Mesenchymal stem cell (in vitro differentiated cells and primary cell): ENCODE data around the gene ATXN7L1.

Experiments
- DNase-seq: peaks from one replicate; pipeline ENCODE4 v3.0.0-alpha.2; 2013
- H2AFZ ChIP-seq: one replicate; pipeline ENCODE4 v1.6.1; 2013; ENCODE audit warnings: low read depth, mild to moderate bottlenecking, control low read depth, inconsistent platforms, low read length, moderate library complexity
- H2AK5ac ChIP-seq: 2 replicates; pipeline ENCODE4 v1.6.1; 2013; ENCODE audit warnings: low read length, moderate library complexity, mild to moderate bottlenecking, inconsistent platforms; ENCODE audit not compliant: severe bottlenecking
- H2BK120ac ChIP-seq: one replicate; pipeline ENCODE4 v1.6.1; 2013; ENCODE audit warnings: low read depth, mild to moderate bottlenecking, inconsistent platforms, low read length, moderate library complexity
- H2BK12ac ChIP-seq, 2 experiments: one replicate each; pipeline ENCODE4 v1.6.1; 2013; ENCODE audit warnings: inconsistent platforms in 2 of 2, low read length in 2 of 2, mild to moderate bottlenecking in 2 of 2, moderate library complexity in 2 of 2, control low read depth in 1 of 2
- H2BK15ac ChIP-seq: one replicate; pipeline ENCODE4 v1.6.1; 2013; ENCODE audit warnings: mild to moderate bottlenecking, low read depth, inconsistent platforms; ENCODE audit not compliant: poor library complexity, severe bottlenecking
- H2BK5ac ChIP-seq: 2 replicates; pipeline ENCODE4 v1.6.1; 2013; ENCODE audit warnings: low read depth, mild to moderate bottlenecking, low read length, control low read depth, inconsistent platforms; ENCODE audit not compliant: poor library complexity, severe bottlenecking
- H3K14ac ChIP-seq, 2 experiments: one replicate each; pipeline ENCODE4 v1.6.1; 2013; ENCODE audit warnings: inconsistent platforms in 2 of 2, low read length in 2 of 2, control low read depth in 1 of 2, mild to moderate bottlenecking in 1 of 2, moderate library complexity in 1 of 2
- H3K18ac ChIP-seq, 2 experiments: one replicate each; pipeline ENCODE4 v1.6.1; 2013; ENCODE audit warnings: inconsistent platforms in 2 of 2, low read length in 2 of 2, control low read depth in 1 of 2, low read depth in 1 of 2, mild to moderate bottlenecking in 1 of 2
- H3K23ac ChIP-seq, 2 experiments: one replicate each; pipeline ENCODE4 v1.6.1; 2013; ENCODE audit warnings: inconsistent platforms in 2 of 2, low read length in 2 of 2, mild to moderate bottlenecking in 2 of 2, moderate library complexity in 2 of 2, control low read depth in 1 of 2
- H3K27ac ChIP-seq: 2 replicates; pipeline ENCODE4 v1.5.1; 2013; ENCODE audit warnings: mild to moderate bottlenecking, moderate library complexity, low read length, control low read depth, inconsistent platforms; ENCODE audit not compliant: poor library complexity, severe bottlenecking
- H3K27me3 ChIP-seq, 2 experiments: 2 replicates each; pipeline versions ENCODE4 v1.6.1 to v1.7.0; 2013; ENCODE audit warnings: low read length in 2 of 2, mild to moderate bottlenecking in 2 of 2, moderate library complexity in 2 of 2, control low read depth in 1 of 2, inconsistent platforms in 1 of 2; ENCODE audit not compliant: control insufficient read depth in 1 of 2, insufficient read depth in 1 of 2
- H3K36me3 ChIP-seq, 2 experiments: 2 replicates each; pipeline versions ENCODE4 v1.6.1 to v1.7.0; 2013; ENCODE audit warnings: low read length in 2 of 2, control low read depth in 1 of 2, inconsistent platforms in 1 of 2, low read depth in 1 of 2, mild to moderate bottlenecking in 1 of 2; ENCODE audit not compliant: insufficient read depth in 2 of 2, control insufficient read depth in 1 of 2
- H3K4ac ChIP-seq, 2 experiments: one replicate each; pipeline ENCODE4 v1.6.1; 2013; ENCODE audit warnings: inconsistent platforms in 2 of 2, low read length in 2 of 2, mild to moderate bottlenecking in 2 of 2, moderate library complexity in 2 of 2, control low read depth in 1 of 2, low read depth in 1 of 2
- H3K4me1 ChIP-seq: 2 replicates; pipeline ENCODE4 v1.6.1; 2013; ENCODE audit warnings: low read depth, low read length, control low read depth; ENCODE audit not compliant: control insufficient read depth, insufficient read depth
- H3K4me2 ChIP-seq: 2 replicates; pipeline ENCODE4 v1.6.1; 2013; ENCODE audit warnings: low read length, mild to moderate bottlenecking, inconsistent platforms; ENCODE audit not compliant: poor library complexity, severe bottlenecking
- H3K4me3 ChIP-seq, 2 experiments: 2 replicates each; pipeline versions ENCODE4 v1.5.1 to v1.7.0; 2013; ENCODE audit warnings: low read length in 2 of 2, mild to moderate bottlenecking in 2 of 2, control low read depth in 1 of 2, low read depth in 1 of 2; ENCODE audit not compliant: insufficient read depth in 1 of 2
- H3K79me1 ChIP-seq: replicated peaks from 2 replicates; pipeline ENCODE4 v1.6.1; 2013; ENCODE audit warnings: mild to moderate bottlenecking, control low read depth, low read length, inconsistent platforms; ENCODE audit not compliant: poor library complexity, severe bottlenecking
- H3K9ac ChIP-seq: 2 replicates; pipeline ENCODE4 v1.7.0; 2013; ENCODE audit warnings: mild to moderate bottlenecking, low read length, moderate library complexity
- H3K9me3 ChIP-seq: 2 replicates; pipeline ENCODE4 v1.7.0; 2013; ENCODE audit warnings: mild to moderate bottlenecking, low read length; ENCODE audit not compliant: control insufficient read depth
- H4K8ac ChIP-seq: one replicate; pipeline ENCODE4 v1.6.1; 2013; ENCODE audit warnings: inconsistent platforms, mild to moderate bottlenecking, low read length, moderate library complexity
- H4K91ac ChIP-seq: one replicate; pipeline ENCODE4 v1.6.1; 2013; ENCODE audit warnings: mild to moderate bottlenecking, low read length, inconsistent platforms
- WGBS: methylation state at CpG from one replicate; pipeline ENCODE4 v1.1.7; 2013; ENCODE audit warnings: mixed read lengths; 5-methylcytosine and 5-hydroxymethylcytosine counted together

Gene ATXN7L1

DNA sequence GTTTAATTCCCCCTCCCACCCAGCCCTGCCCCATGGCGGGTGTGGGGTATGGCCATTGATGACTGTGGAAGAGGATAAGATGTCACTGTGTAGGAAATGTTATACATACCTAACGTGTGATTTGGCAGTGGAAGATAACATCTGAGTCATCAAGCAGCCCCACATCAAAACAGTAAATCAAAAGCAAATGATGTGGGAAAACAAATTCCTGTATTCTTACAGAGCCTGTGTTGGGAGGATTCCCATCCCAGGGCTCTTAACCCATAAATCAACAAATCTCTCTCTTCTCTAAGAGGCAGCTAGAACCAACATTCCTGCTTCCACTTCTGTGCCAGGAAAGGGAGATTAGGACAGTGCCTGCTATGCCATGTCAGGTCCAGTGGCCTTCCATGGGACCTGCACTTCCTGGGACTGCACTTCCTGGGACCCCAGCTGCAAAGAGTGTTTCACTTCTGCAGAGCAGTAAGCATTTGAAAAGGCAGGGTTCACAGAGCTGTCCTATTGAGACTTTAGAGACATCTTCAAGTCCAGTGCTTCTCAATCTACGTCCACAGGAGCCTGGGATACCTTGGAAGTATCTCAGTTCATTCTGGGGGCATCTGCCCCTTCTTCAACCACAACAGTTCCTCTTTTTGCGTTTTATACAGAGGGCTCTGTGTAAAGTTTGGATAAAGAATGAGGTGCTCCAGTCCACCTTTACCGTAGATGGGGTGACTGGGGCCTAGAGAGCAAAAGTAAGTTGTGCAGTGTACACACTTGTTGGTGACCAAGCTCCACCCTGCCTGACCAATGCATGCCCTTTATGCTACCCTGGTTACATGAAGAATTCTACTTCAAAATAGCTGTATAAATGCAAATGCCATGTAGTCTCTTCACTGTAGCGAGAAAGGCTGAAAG, 45.7 kb downstream of the ATXN7L1 start:
- H3K18ac ChIP-seq = peak overlapping the region; percentile 68 to 82

DNA sequence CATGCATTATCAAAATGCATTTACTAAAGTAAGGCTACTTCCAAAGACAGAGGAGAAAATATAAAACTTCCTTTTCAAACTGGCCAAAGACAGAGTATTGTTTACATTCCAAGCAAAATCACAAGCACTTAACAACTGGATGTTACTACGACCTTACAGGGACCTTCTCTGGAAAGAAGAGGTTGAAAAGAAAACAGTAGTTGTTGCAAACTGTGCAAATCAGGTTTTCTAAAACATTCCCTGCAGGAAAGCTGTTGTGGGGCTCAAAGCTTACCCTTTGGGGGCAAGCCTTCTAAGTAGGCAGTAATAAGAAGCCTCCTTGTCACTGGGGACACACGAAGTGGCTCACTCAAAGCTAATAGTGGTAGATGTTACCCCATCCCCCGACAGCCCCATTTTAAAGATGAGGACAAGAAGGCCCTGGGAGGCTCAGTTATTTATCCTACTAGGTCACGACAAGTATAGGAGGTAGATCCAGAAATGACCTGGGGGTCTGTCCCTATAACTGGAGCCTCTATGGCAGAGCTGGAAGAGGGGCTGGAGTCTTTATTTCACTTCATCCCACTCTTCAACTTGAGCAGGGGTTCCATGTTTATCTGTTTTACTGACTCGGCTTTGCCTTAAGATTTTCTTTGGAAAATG, 46.6 kb downstream of the ATXN7L1 start:
- no peak overlapping the region for H3K4me2 ChIP-seq
- H4K91ac ChIP-seq = peak overlapping the region; percentile 80
- H3K9ac ChIP-seq = no peak overlapping the region
- no peak overlapping the region for H3K14ac ChIP-seq
- H3K27ac ChIP-seq = peak overlapping the region; percentile 77
- H3K4ac ChIP-seq = peak overlapping the region in 1 of 2 experiments; percentile 91
- peak overlapping the region; percentile 80 for H2BK120ac ChIP-seq
- H3K79me1 ChIP-seq = peaks cover 14% of the 10 kb centered on the region
- H2AFZ ChIP-seq = no peak overlapping the region
- no peak overlapping the region for H2BK15ac ChIP-seq
- 33% methylated on average over 5 of the region's 5 CpGs for WGBS
- H2BK5ac ChIP-seq = no peak overlapping the region
- DNase-seq = peak; percentile 83
- no peaks in the 10 kb centered on the region for H3K9me3 ChIP-seq
- H2BK12ac ChIP-seq = peak overlapping the region in 1 of 2 experiments; percentile 59
- H2AK5ac ChIP-seq = peak overlapping the region; percentile 70
- peak overlapping the region; percentile 83 to 85 for H3K18ac ChIP-seq
- no peak overlapping the region for H3K4me3 ChIP-seq
- peak overlapping the region; percentile 12 for H4K8ac ChIP-seq
- no peak overlapping the region for H3K23ac ChIP-seq
- no peaks in the 10 kb centered on the region for H3K27me3 ChIP-seq
- no peaks in the 10 kb centered on the region for H3K36me3 ChIP-seq
- peaks cover 10% of the 10 kb centered on the region for H3K4me1 ChIP-seq

More for the DNA sequence above, 45.7 kb downstream of the ATXN7L1 start:
- H3K4ac ChIP-seq = peak overlapping the region; percentile 66 to 76
- H3K27me3 ChIP-seq = no peaks in the 10 kb centered on the region
- H3K27ac ChIP-seq = peak overlapping the region; percentile 84
- H2BK12ac ChIP-seq = peak overlapping the region; percentile 75 to 90
- no peaks in the 10 kb centered on the region for H3K9me3 ChIP-seq
- peaks cover 10% of the 10 kb centered on the region for H3K4me1 ChIP-seq
- peak overlapping the region; percentile 53 for H2BK5ac ChIP-seq
- peak overlapping the region; percentile 84 for H4K91ac ChIP-seq
- H2BK15ac ChIP-seq = no peak overlapping the region
- H2AK5ac ChIP-seq = peak overlapping the region; percentile 79
- H3K79me1 ChIP-seq = peaks cover 13% of the 10 kb centered on the region
- WGBS = 66% methylated on average over 4 of the region's 6 CpGs
- H3K9ac ChIP-seq = peak overlapping the region; percentile 33
- H3K36me3 ChIP-seq = no peaks in the 10 kb centered on the region
- H4K8ac ChIP-seq = peak overlapping the region; percentile 72
- H3K4me2 ChIP-seq = no peak overlapping the region
- no peak overlapping the region for H3K14ac ChIP-seq
- H2AFZ ChIP-seq = no peak overlapping the region
- DNase-seq = peak; percentile 98
- H3K23ac ChIP-seq = no peak overlapping the region
- H3K4me3 ChIP-seq = peak overlapping the region in 1 of 2 experiments; percentile 34
- peak overlapping the region; percentile 80 for H2BK120ac ChIP-seq

DNA sequence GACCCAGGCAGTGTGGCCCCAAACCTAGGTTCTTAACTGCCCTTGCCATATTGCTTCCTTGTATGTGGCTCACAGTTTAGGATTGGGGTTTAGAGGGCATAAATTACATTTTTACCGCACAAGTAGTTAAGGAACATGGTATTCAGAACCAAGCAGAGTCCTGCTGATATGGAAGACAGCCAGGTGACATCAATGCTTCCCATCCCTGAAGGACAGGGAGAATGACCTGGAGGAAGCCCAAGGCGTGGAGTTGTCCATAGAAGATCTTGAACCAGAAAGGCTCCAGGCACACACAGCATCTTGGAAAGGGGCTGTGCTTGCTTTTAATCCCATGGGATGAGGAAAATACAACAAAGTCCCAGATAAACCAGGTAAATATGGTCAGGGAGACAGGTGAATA, 48.3 kb downstream of the ATXN7L1 start:
- WGBS = 99% methylated on average over 2 of the region's 2 CpGs
- H2BK5ac ChIP-seq = no peak overlapping the region

More for the DNA sequence above, 48.3 kb downstream of the ATXN7L1 start:
- H3K27me3 ChIP-seq = no peaks in the 10 kb centered on the region
- H3K9ac ChIP-seq = no peak overlapping the region
- H2BK15ac ChIP-seq = peak overlapping the region; percentile 76
- peak overlapping the region; percentile 86 for H4K91ac ChIP-seq
- no peak for DNase-seq
- peak overlapping the region; percentile 65 to 96 for H2BK12ac ChIP-seq
- H3K9me3 ChIP-seq = no peaks in the 10 kb centered on the region
- peak overlapping the region; percentile 69 for H4K8ac ChIP-seq
- peaks cover 10% of the 10 kb centered on the region for H3K4me1 ChIP-seq
- H3K4me3 ChIP-seq = no peak overlapping the region
- peak overlapping the region; percentile 55 to 65 for H3K18ac ChIP-seq
- H2BK120ac ChIP-seq = no peak overlapping the region
- no peak overlapping the region for H3K14ac ChIP-seq
- H2AK5ac ChIP-seq = peak overlapping the region; percentile 85
- no peak overlapping the region for H3K27ac ChIP-seq
- H3K79me1 ChIP-seq = peaks cover 18% of the 10 kb centered on the region
- H2AFZ ChIP-seq = no peak overlapping the region
- H3K4me2 ChIP-seq = no peak overlapping the region
- no peak overlapping the region for H3K23ac ChIP-seq
- H3K4ac ChIP-seq = no peak overlapping the region
- no peaks in the 10 kb centered on the region for H3K36me3 ChIP-seq
